ENCODE results near the gene SPSB3. TPM values are rescaled to one million over a fixed set of nuclear protein-coding genes. Genes with fewer than 3 reads are reported as not detected.

SPSB3 gene
- total RNA-seq, 2 experiments from 2014 or later: 31.1 to 33.0 TPM

DNA sequence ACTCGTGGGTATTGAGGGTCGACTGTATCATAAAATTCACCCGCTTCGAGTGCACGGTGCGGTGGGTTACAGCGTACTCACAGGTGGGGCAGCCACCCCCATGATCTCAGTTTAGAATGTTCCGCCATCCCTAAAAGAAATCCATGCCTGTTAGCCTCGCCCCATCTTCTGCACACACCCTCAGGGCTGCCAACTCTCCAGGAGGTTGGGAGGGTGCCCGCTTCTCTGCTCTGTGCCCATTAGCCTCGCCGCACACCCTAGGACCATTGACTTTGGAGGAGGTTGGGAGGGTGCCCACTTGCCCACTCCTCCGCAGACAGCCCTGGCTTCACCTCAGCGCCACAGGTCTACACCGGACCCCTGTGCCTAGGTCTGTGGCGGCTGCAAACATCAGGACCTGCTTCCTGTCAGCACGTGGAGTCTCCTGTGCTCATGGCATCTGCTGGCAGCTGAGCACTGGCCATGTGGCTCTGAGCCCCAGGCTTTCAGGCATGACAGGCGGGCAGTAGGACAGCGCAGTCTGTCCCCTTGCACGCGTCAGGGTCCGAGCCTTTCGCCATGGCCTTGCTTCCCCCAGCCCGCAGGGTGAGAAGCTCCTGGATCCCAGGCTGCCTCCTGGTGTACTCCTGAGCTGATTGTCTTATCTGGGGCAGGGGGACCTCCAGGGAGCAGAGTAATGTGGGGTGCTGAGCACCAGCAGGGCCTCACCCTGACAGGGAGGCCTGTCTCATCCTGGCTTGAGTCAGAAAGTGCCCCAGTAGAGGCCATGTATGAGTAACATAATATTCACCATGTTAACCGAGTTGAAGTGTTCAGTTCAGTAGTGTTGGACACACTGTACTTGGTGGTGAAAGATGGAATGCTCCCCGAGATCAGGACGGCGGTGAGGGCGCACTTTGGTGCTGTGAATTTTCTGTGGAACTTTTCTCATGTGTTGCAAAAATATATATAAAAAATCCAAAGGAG lies 32.9 kb downstream of the SPSB3 start:
- Mint-ChIP-seq H3K27me3 (ENCODE audit: low read depth) (no peaks in the 10 kb centered on the region), H3K4me3 (no peak overlapping the region), H3K36me3 (ENCODE audit: low read depth) (peaks cover 15% of the 10 kb centered on the region), H3K9me3 (ENCODE audit: insufficient read depth) (no peaks in the 10 kb centered on the region), H3K4me1 (ENCODE audit: low read depth) (no peaks in the 10 kb centered on the region), H3K27ac (no peak overlapping the region)
- CTCF ChIA-PET: no interaction called here
- DNase-seq: no peak
- POLR2A ChIA-PET: no interaction called here
- no peak for ATAC-seq

- Mint-ChIP-seq H3K4me3 (no peak overlapping the region), H3K36me3 (ENCODE audit: low read depth) (peaks cover 13% of the 10 kb centered on the region), H3K27me3 (ENCODE audit: low read depth) (no peaks in the 10 kb centered on the region), H3K4me1 (ENCODE audit: low read depth) (no peaks in the 10 kb centered on the region), H3K9me3 (ENCODE audit: insufficient read depth) (no peaks in the 10 kb centered on the region), H3K27ac (no peak overlapping the region)
- POLR2A ChIA-PET: no interaction called here
- DNase-seq (no peak), ATAC-seq (no peak)
- CTCF ChIA-PET: no interaction called here
Measured at GRCh38 chr16:1747934-1748333, 34.4 kb downstream of the SPSB3 start.

DNA sequence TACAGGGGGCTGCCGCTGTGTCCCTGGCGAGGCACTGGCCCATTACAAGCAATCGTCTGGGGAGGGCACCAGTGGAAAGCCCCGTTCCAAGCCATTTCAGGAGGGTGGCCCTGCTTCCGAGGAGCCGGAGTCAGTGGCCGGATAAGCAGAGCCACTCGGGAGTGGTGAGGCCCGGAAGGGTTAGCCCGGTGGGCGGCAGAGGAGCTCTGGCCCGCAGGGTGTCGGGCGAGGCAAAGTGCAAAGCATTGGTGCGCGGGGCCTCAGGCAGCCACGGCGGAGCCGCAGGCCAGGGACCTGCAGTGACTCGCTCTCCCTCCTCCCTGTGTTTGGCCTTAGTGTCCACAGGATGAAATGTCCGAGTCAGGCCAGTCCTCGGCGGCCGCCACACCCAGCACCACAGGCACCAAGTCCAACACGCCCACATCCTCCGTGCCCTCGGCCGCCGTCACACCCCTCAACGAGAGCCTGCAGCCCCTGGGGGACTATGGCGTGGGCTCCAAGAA lies 35.6 kb downstream of the SPSB3 start:
- H3K27ac Mint-ChIP-seq: no peak overlapping the region
- ChIA-PET CTCF (no interaction called here), POLR2A (no interaction called here)
- H3K9me3 Mint-ChIP-seq (ENCODE audit: insufficient read depth): no peaks in the 10 kb centered on the region
- H3K4me3 Mint-ChIP-seq: no peak overlapping the region
- no peaks in the 10 kb centered on the region for H3K4me1 Mint-ChIP-seq (ENCODE audit: low read depth)
- DNase-seq (no peak), ATAC-seq (no peak)
- peaks cover 7% of the 10 kb centered on the region for H3K36me3 Mint-ChIP-seq (ENCODE audit: low read depth)
- H3K27me3 Mint-ChIP-seq (ENCODE audit: low read depth): no peaks in the 10 kb centered on the region

DNA sequence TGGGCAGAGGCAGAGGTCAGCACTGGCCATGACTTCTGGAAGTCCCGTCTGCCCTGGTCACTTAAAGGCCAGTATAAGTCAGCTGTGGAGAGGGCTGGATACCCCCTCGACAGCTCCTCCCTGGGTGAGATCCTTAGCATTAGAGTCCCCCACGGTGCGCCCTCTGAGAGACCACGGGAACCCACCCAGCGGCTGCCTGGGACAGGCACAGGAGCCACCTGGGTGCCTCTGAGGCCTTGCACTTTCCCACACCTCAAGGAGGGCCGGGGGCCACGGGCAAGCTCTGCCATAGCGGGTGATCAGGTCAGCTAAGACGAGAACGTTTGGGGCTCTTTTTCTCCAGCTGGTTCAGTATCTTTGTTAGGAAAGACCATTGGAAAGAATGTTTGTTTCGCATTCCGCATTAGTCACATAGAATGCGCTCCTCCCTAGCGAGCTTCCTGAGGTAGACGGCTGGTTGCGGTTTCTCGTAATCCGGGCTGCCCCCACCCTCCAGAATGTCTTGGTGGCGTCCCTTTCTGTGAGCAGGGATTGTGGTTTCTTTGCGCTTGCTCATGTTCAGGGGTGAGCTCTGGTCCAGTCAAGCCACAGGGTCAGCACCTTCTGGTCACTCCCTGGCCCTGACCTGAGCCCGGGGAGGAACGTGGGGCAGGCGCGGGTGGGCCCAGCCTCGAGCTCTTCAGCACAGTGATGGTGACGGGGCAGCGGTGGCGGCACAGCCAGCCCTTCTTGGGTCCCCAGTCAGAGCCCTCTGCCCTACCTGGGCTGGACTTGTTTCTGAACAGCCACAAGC lies 36.3 kb downstream of the SPSB3 start:
- CTCF ChIA-PET: no interaction called here
- no peaks in the 10 kb centered on the region for H3K9me3 Mint-ChIP-seq (ENCODE audit: insufficient read depth)

GRCh38 chr16:1745181-1745899 lies 37.0 kb downstream of the SPSB3 start:
- H3K4me1 Mint-ChIP-seq (ENCODE audit: low read depth): no peaks in the 10 kb centered on the region
- no peak overlapping the region for H3K27ac Mint-ChIP-seq
- no peaks in the 10 kb centered on the region for H3K9me3 Mint-ChIP-seq (ENCODE audit: insufficient read depth)
- peaks cover 7% of the 10 kb centered on the region for H3K36me3 Mint-ChIP-seq (ENCODE audit: low read depth)
- no peak for ATAC-seq
- H3K27me3 Mint-ChIP-seq (ENCODE audit: low read depth): no peaks in the 10 kb centered on the region
- no peak for DNase-seq
- POLR2A ChIA-PET: no interaction called here
- no peak overlapping the region for H3K4me3 Mint-ChIP-seq
- CTCF ChIA-PET: no interaction called here

More for the DNA sequence above, 36.3 kb downstream of the SPSB3 start:
- Mint-ChIP-seq H3K4me1 (ENCODE audit: low read depth) (no peaks in the 10 kb centered on the region), H3K36me3 (ENCODE audit: low read depth) (peaks cover 7% of the 10 kb centered on the region), H3K27ac (no peak overlapping the region), H3K4me3 (no peak overlapping the region), H3K27me3 (ENCODE audit: low read depth) (no peaks in the 10 kb centered on the region)
- DNase-seq (no peak), ATAC-seq (no peak)
- POLR2A ChIA-PET: no interaction called here

- DNase-seq (no peak), ATAC-seq (no peak)
- POLR2A ChIA-PET: no interaction called here
- H3K36me3 Mint-ChIP-seq (ENCODE audit: low read depth): peaks cover 7% of the 10 kb centered on the region
- H3K27ac Mint-ChIP-seq: no peak overlapping the region
- H3K4me1 Mint-ChIP-seq (ENCODE audit: low read depth): no peaks in the 10 kb centered on the region
- no peak overlapping the region for H3K4me3 Mint-ChIP-seq
- no peaks in the 10 kb centered on the region for H3K27me3 Mint-ChIP-seq (ENCODE audit: low read depth)
- no peaks in the 10 kb centered on the region for H3K9me3 Mint-ChIP-seq (ENCODE audit: insufficient read depth)
- CTCF ChIA-PET: no interaction called here
Measured at GRCh38 chr16:1744338-1744840, 38.0 kb downstream of the SPSB3 start.

- DNase-seq: no peak
- Mint-ChIP-seq H3K4me3 (no peak overlapping the region), H3K4me1 (ENCODE audit: low read depth) (no peaks in the 10 kb centered on the region), H3K9me3 (ENCODE audit: insufficient read depth) (no peaks in the 10 kb centered on the region), H3K27me3 (ENCODE audit: low read depth) (no peaks in the 10 kb centered on the region), H3K27ac (no peak overlapping the region), H3K36me3 (ENCODE audit: low read depth) (peaks cover 2% of the 10 kb centered on the region)
- ChIA-PET POLR2A (no interaction called here), CTCF (no interaction called here)
- no peak for ATAC-seq
Measured at GRCh38 chr16:1743376-1744337, 38.7 kb downstream of the SPSB3 start.

DNA sequence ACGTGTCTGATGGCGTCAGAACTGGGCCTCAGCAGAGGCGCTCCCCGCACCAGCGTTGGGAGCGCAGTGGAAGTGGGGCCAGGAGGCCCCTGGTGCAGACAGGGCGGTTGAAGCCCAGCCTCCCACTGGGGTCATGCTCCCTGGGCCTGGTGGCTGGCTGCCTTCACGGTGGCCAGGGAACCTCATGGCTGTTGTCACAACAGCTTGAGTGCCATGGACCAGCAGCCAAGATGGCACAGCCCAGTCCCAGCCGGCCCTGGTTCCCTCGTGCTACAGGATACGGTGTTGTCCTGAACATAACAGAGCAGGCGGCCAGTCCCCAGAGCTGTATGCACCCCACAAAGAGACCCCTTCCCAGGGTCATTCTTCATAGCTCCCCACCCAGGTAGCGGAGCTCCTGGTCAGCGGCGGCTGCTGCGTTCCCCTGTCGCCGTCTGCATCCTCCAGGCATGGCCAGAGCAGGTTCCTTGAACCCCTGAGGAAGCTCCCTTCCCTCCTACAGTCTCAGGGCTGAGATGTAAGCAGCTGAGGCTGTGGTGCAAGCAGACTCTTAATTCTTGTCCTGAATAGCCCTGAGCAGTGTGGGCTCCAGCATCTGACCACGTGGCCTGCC lies 40.7 kb downstream of the SPSB3 start:
- Mint-ChIP-seq H3K4me3 (no peak overlapping the region), H3K9me3 (ENCODE audit: insufficient read depth) (no peaks in the 10 kb centered on the region), H3K4me1 (ENCODE audit: low read depth) (no peaks in the 10 kb centered on the region), H3K36me3 (ENCODE audit: low read depth) (no peaks in the 10 kb centered on the region), H3K27ac (no peak overlapping the region), H3K27me3 (ENCODE audit: low read depth) (no peaks in the 10 kb centered on the region)
- ATAC-seq (no peak), DNase-seq (no peak)
- CTCF ChIA-PET: no interaction called here
- POLR2A ChIA-PET: no interaction called here

DNA sequence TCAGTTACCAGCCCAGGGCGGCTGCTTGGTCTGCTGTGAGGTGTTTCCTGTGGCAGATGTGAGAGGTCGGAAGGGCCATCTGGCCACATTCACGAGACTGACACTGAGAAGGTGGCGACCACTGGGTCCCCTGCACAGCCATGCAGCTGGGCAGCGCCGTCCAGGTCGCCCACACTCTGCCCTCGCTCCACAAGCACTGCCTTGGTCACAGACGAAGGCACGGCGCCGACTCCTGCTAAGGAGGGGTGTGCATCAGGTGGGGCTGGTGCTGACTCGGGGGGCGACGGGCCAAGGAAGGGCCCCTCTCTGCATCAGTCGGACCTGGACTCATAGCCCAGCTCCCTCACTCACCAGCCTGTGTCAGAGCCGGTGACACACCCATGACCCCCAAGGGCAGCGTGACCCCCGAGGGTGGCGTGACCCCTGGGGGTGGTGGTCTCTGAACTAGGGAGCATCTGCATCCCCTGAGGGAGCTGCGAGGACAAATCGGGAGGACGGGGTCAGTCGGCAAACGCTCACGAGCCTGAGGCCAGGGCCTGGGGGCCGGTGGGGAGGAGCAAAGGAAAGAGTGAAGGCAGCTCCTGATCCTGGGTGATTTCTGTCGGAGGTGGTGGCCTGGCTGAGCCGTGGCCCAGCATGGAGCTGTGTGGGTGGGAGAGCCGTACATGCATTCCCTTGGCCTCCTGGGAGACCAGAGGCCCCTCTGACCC lies 41.4 kb downstream of the SPSB3 start:
- ATAC-seq: no peak
- Mint-ChIP-seq H3K9me3 (ENCODE audit: insufficient read depth) (no peaks in the 10 kb centered on the region), H3K27ac (no peak overlapping the region), H3K4me1 (ENCODE audit: low read depth) (no peaks in the 10 kb centered on the region), H3K36me3 (ENCODE audit: low read depth) (no peaks in the 10 kb centered on the region), H3K27me3 (ENCODE audit: low read depth) (no peaks in the 10 kb centered on the region), H3K4me3 (no peak overlapping the region)
- ChIA-PET POLR2A (no interaction called here), CTCF (no interaction called here)
- no peak for DNase-seq

DNA sequence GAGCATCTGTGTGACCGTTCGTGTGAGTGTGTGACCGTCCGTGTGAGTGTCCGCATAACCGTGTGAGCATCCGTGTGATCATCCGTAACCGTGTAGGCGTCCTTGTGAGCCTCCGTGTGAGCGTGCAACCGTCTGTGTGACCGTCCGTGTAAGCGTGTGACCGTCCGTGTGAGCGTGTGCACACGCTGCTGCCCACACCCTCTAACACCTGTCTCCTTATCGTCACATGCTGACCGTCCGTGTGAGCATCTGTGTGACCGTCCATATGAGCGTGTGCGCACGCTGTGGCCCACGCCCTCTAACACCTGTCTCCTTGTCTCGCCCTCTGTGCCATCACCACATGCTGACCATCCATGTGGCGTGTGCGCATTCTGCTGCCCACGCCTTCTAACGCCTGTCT lies 42.1 kb downstream of the SPSB3 start:
- POLR2A ChIA-PET: no interaction called here
- ATAC-seq: no peak

More for the DNA sequence above, 42.1 kb downstream of the SPSB3 start:
- H3K9me3 Mint-ChIP-seq (ENCODE audit: insufficient read depth): no peaks in the 10 kb centered on the region
- no peak for DNase-seq
- H3K27ac Mint-ChIP-seq: no peak overlapping the region
- H3K4me1 Mint-ChIP-seq (ENCODE audit: low read depth): no peaks in the 10 kb centered on the region
- H3K27me3 Mint-ChIP-seq (ENCODE audit: low read depth): no peaks in the 10 kb centered on the region
- CTCF ChIA-PET: no interaction called here
- H3K4me3 Mint-ChIP-seq: no peak overlapping the region
- no peaks in the 10 kb centered on the region for H3K36me3 Mint-ChIP-seq (ENCODE audit: low read depth)
